GM21717 (cell line): ENCODE measurements around the gene PEDS1.
A peak's percentile ranks its signal among the peaks of the same experiment; 100 is the strongest.
"Not testable (repeated sequence)": the region's sequence is repeated elsewhere in the genome, so short reads cannot be mapped to it uniquely, and the experiment has no call there.

Source experiments
- ATAC-seq: cut with Tn5 transposase; IDR thresholded peaks from one replicate; pipeline ENCODE4 v1.9.1; 2021; ENCODE audit warnings: mild to moderate bottlenecking, moderate library complexity; ENCODE audit not compliant: unreplicated experiment

PEDS1 gene

DNA sequence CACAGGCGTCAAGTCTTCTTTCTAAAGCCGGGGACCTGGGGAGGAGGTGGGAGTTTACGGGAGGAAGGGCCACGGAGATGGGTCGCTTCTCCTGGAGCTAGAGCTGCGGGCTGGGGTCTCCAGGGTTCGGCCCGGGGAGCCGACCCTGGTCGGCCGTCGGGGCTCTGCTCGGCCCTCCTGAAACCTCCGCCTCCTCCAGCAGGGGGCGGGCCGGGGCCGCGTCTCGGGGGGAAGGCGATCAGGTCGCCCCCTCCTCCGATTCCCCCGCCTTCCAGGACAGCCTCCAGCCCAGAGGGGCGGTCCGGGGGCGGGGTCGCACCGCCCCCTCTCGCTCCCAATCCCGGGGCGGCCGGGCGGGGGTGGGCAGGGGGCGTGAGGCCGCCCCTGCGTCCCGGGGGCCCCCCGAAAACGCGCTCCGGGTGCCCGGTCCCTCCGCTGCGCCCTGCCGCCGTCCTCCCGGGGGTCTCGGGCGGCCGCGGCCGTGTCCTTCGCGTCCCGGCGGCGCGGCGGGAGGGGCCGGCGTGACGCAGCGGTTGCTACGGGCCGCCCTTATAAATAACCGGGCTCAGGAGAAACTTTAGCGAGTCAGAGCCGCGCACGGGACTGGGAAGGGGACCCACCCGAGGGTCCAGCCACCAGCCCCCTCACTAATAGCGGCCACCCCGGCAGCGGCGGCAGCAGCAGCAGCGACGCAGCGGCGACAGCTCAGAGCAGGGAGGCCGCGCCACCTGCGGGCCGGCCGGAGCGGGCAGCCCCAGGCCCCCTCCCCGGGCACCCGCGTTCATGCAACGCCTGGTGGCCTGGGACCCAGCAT lies 36.9 kb upstream of the PEDS1 start, which contains the start of gene CEBPB:
TSS of gene CEBPB (plus strand) at position 580 of the 814 bp plus-strand sequence. CDS start at position 784, 204 bp downstream.
- peak; percentile 39 for ATAC-seq

DNA sequence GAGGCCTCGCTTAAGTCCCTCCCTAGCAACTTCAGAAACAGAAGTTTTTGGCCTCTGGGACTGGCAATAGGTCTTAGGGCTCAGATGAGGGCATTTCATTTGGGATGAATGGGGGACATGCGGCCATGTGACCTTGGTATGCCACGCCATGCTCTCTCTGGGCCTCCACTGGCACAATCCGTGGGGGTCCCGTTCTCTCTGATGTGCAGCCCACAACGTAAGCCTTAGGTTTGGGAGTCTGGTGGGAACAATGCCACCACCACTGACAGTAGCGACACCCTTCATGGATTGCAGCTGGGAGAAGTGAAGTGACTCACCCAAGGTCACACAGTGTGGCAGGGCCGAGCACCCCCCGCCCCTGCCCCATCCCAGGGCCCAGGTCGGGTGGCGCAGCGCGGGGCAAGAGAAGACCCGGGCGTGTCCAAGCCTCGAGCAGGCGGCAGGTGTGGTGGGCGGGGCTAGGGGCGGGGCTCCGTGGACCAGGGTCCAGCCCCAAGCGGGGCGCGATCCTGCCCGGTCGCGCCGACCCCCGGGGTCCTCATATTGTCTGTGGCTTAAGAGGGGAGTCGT lies 36.2 kb upstream of the PEDS1 start:
- no peak for ATAC-seq

DNA sequence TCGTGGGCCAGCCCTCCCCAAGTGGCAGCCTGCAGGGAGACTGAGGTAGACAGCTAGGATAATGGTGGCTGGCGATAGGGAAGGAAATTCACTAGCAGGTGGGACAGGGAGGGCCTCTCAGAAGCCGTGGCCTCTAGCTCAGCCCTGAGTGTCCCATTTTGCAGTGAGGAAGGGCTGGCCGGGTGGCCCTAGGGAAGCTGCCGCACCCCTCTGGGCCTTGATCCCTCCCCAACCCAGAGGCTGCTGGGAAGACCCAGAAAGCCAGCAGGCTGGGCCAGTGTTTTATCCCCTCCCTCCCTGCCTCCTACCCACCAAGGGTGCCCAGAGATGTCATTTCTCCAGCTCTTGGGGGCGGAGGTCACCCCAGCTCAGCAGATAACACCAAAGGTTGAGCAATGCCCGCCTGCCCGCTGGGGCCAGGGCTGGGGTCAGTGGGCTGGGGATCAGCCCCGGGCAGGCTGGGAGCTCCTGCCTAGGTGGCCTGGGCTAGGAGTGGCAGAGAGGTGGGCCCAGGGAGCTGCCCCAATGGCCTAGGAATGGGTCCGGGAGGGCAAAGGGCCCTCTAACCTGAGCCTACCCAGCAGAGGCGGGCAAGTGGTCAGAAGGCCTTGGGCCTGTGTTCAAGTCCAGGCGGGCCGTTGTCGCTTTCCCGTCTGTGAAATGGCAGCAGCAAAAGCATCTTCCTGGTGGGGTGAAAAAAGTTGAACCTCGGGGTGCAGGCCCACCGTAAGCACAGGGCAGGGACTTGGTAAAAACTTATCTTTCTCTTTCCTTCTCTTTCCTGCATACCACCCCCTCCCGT lies 35.6 kb upstream of the PEDS1 start:
- no peak for ATAC-seq

DNA sequence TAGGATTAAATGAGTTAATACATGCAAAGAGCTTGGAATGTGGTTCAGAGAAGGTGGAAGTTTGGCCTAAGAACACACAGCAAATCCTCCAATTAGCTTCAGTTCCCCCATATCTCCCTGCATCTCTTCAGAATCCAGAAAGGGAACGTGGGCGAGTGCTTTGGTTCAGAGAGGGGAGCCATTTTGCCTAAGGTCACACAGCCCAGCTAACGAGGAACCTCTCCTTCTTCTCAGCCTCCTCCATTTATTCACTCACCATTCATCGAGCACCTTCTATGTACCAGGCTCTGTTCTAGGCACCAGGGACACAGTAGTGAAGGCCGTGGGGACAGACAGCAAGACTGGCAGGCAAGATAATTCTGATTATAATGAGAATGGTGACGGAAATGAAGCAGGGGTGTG lies 34.8 kb upstream of the PEDS1 start:
- ATAC-seq: no peak

DNA sequence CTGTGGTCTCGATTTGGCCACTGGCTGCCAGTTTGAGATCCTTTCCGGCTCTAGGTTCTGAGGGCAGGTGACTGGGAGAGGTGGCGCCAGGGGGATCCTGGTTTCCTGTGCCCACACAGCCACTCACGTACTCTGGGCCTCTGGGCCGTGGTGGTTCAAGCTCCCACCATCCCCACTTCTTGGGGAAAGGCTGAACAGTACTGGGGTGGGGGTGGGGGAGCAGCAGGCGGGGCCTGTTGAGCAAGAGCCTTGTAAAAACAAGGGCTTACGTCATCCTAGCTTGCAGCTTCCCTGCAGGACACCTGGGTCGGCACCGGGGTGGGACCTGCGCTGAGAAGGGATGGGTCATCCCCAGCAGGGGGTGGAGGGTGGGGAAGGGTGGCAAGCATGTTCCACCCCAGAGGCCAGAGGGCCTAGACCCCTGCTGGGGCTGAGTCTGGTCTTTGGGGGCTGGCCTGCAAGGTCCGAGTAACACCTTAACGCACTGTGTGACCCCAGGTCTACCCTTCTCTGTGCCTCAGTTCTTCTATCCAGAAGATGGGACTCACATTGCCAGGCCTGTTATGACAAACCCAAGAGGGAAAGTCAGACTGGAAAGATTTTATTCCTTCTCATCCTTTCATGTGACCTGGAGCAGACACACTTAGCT lies 34.0 kb upstream of the PEDS1 start:
- ATAC-seq: no peak

DNA sequence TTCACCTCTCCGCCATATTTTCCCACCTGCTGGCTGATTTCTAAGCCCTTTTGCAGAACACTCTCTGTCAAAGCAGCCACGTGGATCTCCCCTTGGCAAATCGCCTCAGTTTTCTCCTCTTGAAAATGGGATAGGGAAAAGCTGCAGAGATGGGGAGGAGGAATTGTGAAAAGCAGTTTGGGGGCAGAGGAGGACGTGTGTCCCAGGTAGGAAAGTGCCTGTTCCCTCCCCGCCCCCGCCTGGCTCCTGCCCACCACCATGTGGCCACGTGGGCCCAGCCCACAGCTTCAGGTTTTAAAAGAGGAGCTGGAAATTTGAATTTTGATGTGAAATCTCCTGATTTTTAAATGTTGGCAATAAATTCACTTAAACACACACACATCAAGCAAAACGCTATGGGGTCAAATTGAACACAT lies 33.5 kb upstream of the PEDS1 start:
- ATAC-seq: no peak

DNA sequence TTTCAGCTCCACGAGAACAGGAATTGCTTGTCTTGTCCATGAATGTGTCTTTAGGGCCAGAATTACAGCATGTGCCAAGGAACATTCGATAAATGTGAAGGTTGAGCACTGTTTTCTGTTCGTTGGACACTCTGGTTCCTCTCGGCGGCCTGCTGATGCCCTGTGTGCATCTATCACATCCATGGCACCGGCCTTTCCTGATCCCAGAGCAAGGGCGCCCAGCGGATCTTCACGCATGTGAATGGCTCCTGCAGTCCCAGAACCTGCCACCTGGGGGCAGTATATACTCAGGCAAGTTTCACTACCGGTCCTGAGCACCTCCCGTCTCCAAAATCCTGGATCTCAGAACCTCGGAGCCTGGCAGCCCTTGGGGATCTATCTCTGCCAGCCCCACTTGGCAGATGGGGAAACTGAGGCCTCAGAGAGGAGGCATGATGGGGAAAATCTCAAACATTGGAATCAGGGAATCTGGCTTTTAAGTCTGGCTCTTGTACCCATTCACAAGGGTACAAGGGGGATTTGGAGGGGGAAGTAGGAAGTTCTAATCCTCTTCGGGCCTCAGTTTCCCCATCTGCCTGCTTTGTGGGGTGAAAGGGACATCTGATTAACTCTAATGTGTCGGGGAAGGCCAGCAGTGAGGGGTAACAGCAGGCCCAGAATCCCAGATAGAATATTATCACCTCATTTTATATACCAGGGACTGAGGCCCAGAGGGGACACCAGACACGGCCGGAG lies 32.8 kb upstream of the PEDS1 start:
- ATAC-seq: no peak

DNA sequence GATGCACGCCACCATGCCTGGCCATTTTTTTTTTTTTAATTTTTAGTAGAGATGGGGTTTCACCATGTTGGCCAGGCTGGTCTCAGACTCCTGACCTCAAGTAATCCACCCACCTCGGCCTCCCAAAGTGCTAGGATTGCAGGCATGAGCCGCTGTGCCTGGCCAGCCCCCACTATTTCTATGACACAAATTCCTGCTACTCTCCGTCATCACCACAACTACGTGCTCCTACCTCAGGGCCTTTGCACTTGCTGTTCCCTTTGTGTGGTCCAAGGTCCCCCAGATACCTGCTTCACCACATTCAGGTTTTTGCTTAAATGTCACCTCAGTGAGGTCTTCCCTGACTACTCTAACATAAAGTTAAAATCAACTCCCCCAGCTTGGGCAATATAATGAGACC lies 31.9 kb upstream of the PEDS1 start:
- no peak for ATAC-seq

DNA sequence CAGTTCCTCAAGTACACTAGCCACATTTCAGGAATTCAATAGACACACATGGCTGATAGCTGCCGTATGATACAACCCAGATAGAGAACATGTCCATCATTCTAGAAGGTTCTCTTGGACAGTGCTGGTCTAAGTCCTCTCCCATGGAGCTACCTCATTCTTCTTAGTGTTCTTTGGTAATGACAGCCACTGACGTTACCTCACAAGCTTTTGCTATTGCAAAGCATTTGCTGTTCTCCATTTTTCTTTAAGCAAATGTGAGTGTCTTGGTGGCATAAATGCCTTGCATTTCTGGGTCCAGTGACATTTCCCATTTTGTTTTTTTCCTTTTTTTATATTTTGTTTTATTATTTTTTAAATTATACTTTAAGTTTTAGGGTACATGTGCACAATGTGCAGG lies 28.8 kb upstream of the PEDS1 start:
- ATAC-seq: no peak

DNA sequence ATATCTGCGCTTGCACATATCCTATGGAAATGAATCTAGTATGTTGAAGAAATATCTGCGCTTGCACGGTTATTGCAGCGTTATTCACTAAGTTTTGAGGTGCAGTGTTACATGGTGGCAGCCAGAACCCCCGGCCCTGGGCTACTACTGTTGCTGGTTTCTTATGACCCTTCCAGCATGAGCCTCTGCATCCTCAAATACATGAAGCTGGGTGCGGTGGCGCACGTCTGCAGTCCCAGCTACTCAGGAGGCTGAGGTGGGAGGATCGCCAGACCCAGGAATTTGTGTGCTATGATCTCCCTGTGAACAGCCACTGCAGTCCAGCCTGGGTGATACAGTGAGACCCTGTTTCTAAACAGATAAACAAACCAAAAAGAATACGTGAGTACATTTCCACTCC lies 27.8 kb upstream of the PEDS1 start:
- no peak for ATAC-seq

DNA sequence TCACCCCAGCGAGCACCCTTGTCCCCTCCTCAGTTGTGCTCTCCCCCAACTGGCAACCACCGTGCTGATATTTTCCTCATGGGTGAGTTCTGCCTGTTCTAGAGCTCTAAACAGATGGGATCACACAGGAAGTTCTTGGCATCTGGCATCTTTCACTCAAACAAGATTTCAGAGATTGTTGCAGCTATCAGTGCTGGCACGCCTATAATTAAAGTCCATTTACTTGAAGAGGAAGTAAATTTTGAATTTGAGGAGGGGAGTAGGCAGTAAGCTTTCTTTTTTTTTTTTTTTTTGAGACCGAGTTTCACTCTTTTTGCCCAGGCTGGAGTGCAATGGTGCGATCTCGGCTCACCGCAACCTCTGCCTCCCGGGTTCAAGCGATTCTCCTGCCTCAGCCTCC lies 25.1 kb upstream of the PEDS1 start:
- ATAC-seq: not testable (repeated sequence)

DNA sequence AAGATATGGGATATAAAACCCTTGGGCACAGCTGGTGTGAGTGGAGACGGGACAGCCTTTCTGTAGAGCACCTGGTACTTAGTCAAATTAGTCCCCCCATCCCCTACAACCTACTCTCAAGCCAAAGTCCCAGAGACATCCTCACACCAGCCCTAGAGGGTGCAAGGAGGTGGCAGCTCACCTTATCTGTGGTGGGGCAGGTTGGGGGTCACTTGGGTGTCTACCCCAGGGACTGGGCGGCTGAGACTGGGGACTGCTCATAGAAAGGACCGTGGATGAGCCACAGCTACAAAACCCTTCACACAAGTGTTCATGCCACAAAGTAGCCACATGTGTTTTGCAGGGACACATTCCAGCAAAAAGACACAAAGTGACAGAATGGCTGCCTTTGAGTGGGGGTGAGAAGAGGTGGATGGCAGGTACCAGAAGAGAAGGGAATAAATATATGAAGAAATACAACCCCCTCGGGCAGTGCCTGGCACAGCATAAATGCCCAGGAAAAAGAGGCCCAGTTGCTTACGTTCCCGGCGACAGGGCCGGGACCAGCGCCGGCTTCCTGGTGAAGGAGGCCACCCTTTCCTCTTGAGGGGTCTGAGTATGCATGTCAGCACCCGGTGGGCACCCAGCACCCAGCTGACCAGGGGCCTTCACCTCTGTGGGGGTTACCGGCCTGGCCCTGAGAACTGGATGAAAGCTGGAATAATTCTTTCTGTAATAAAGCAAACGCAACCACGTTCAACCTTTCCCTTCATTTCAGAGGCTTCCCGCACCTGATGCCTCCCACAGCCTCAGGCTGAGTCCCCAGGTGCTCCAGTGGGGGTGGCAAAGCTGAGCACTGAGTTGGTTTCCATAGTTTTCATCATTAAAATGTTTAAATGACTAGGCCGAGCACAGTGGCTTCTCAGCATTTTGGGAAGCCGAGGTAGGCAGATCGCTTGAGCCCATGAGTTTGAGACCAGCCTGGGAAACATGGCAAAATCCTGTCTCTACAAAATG lies 22.7 kb upstream of the PEDS1 start:
- ATAC-seq: no peak

DNA sequence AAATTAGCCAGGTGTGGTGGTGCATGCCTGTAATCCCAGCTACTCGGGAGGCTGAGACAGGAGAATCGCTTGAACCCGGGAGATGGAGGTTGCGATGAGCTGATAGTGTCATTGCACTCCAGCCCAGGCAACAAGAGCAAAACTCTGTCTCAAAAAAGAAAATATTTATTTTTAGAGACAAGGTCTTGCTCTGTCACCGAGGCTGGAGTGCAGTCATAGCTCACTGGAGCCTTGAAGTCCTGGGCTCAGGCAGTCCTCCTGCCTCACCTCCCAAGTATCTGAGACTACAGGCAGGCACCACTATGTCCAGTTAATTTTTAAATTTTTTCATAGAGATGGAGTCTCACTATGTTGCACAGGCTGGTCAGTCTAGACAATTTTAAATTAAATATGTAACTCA lies 20.9 kb upstream of the PEDS1 start:
- no peak for ATAC-seq

DNA sequence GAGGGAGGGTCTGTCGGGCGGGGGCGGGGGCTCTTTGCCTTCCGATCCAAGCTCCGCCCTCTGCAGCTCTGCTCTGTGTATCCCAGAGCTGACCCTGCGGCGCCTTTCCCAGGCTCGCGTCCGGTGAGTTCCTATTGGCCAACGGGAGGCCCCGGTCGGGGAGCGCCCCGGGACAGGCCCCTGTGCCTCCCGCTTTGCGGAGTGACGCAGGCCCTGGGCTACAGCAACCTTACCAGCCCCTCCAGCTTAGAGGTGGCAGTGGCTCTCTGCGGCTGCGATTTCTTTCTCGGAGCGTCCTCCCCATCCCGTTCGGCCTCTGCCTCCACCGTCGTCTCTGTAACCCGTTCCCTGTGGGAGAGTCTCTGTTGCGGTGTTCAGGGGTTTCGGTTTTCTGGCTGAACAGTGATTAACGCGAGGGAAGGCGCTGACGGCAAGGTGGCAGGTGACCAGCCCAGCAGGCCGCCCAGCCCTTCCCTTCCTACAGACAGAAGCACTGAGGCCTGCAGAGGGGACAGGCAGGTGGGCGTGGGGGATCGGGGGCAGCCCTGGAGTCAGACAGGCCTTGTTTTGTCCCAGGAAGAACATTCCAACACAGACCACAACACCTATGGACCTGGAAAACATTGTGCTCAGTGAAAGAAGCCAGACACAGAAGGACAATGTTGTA lies 19.0 kb upstream of the PEDS1 start:
- ATAC-seq: no peak

DNA sequence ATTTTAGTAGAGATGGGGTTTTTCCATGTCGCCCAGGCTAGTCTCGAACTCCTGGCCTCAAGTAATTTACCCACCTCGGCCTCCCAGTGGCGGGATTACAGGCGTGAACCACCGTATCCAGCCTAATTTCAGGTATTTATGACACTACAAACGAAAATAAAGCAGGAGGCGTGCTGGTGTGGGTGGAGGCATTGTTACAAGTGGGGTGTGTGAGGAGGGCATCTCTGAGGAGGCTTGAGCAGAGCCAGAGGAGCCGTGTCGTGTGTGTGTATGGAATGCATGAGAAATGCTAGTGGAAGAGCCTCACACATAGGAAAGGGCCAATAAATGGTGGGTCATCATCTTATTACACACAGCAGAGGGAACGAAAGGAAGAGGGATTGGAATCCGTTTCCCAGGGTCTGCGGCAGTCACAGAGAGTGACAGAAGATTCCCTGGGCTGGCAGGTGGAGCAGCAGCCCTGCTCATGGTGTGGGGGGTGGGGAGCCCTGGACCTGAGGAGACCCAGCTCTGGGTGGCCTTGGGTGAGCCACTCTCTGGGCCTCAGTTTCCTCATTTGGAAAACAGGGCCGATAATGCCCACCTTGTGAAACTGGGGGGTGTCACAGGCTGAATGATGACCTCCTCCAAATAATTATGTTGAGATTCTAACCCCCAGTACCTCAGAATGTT lies 17.2 kb upstream of the PEDS1 start:
- no peak for ATAC-seq

DNA sequence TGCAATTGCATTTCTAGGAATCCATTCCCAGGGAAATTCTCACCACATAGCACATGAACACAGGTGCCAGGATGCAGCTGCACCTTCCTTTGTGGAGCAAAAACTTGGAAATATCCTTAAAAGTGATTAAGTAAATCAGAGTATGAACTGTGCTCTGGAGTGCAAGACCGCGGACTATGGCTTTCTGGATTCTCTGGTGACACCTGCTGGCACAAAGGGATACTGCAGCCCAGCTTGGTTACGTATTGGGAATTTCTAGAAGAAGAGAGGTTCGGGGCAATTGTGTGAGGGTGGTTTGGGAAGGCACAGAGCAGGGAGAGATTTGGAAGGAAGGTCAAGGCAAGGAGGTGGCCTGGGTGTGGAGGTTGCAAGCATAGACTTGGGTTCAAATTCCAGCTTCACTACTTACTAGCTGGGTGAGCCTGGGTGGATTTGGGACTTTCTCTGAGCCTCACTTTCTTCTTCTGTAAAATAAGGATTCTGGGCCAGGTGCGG lies 15.9 kb upstream of the PEDS1 start:
- ATAC-seq: no peak

DNA sequence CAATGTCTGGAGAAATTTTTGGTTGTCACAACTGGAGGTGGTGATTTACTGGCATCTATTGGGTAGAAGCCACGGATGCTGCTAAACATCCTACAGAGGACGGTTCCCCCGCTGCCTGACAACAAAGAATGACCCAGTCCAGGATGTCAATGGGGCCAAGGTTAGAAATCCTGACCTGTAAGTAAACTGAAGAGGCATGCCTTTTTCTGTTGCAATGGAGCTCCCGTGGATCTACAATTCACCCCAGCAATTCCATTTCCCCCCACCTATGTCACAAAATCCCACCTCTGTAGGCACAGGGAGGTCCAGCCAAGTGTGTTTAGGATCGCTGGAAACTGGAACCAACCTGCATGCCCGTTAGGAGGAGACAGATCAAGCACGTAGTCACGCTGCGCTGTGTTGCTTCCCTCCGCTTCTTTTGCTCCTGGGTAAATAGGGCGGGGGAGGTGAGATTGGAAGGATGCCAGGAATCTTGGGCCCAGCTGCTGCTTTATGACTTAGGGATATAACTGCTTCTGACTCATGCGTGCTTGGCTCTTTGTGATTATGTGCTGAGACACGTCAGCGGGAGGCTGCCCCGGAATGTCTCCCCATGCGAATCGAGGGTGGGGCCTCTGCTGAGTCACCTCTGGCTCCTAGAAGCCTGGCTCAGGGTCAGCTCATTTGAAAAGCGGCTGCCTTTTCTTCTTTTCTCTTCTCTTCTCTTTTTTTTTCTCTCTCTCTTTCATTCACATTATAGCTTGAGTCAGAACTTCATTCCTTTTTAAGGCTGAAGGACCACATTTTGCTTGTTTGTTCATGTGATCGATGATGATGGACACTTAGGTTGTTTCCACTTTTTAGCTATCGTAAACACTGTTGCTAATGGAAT lies 12.4 kb upstream of the PEDS1 start:
- peak; percentile 83 for ATAC-seq
